HCT116 (cell line): ENCODE data around the gene PRCD. TPM values are rescaled to one million over a fixed set of nuclear protein-coding genes. Genes with fewer than 3 reads are reported as not detected.
"Not testable (repeated sequence)": the region's sequence is repeated elsewhere in the genome, so short reads cannot be mapped to it uniquely, and the experiment has no call there.

ENCODE experiments used
- ATAC-seq: fragments of 200-7000 bp; cut with Tn5 transposase; 2 replicates; pipeline ENCODE4 v1.9.1; 2020; ENCODE audit warnings: mild to moderate bottlenecking, moderate library complexity
- BruUV-seq: library from RNA; stranded (reverse); fragments of 400-500 nt; replicated peaks from 2 replicates; lab custom pipeline; 2021; lab: Mats Ljungman, UMichigan
- CTCF ChIA-PET: fragments of 300-600 bp; sonication (Branson Sonifier 250); formaldehyde crosslinking; loops from one replicate; lab custom pipeline; 2021; ENCODE audit warnings: antibody characterized with exemption; lab: Charles Lee
- POLR2A ChIA-PET: fragments of 300-600, 350-600 bp; sonication (Branson Sonifier 250); formaldehyde crosslinking; loops from one replicate; lab custom pipeline; 2021; ENCODE audit warnings: antibody characterized with exemption; lab: Charles Lee
- RAD21 ChIA-PET, 2 experiments: fragments of 300-600 bp; sonication (Branson Sonifier 250); formaldehyde crosslinking; loops; one replicate each; lab custom pipeline; 2023; ENCODE audit warnings: low total read pairs in 2 of 2; ENCODE audit not compliant: uncharacterized antibody in 2 of 2, unreplicated experiment in 2 of 2, low non-redundant PET in 1 of 2; lab: Charles Lee
- DNase-seq: peaks from one replicate; pipeline ENCODE4 v3.0.0-alpha.2; 2010; ENCODE audit warnings: low read depth, low spot score
- H2AFZ ChIP-seq: fragments of 200-600 bp; shearing (Covaris generic), sonication (generic); 2 replicates; pipeline ENCODE4 v1.6.1; 2017; ENCODE audit warnings: low read depth, mixed run types, mixed read lengths, antibody characterized with exemption, low read length; ENCODE audit not compliant: poor library complexity, severe bottlenecking
- H3K27ac ChIP-seq: 2 replicates; pipeline ENCODE4 v1.5.1; 2012; ENCODE audit warnings: low read depth, low read length
- H3K27me3 ChIP-seq: fragments of 200-600 bp; sonication (generic); 2 replicates; pipeline ENCODE4 v1.6.1; 2016; ENCODE audit warnings: mixed run types, low read length, mixed read lengths; ENCODE audit not compliant: insufficient read depth
- H3K36me3 ChIP-seq, 2 experiments: fragments of 200-500 bp in 1 of 2; fragments of 200-600 bp in 1 of 2; sonication (Bioruptor generic) in 1 of 2; sonication (generic) in 1 of 2; 2 replicates each; pipeline versions ENCODE4 v1.5.1 to v1.6.1; 2014 to 2016; ENCODE audit warnings: low read length in 2 of 2, inconsistent platforms in 1 of 2, mixed read lengths in 1 of 2, mixed run types in 1 of 2; ENCODE audit not compliant: insufficient read depth in 2 of 2, control insufficient read depth in 1 of 2
- H3K4me1 ChIP-seq, 2 experiments: fragments of 200-600 bp in 1 of 2; sonication (generic) in 1 of 2; 2 replicates each; pipeline versions ENCODE4 v1.5.1 to v1.6.1; 2012 to 2017; ENCODE audit warnings: low read length in 2 of 2, inconsistent platforms in 1 of 2, mild to moderate bottlenecking in 1 of 2, mixed read lengths in 1 of 2, mixed run types in 1 of 2, moderate library complexity in 1 of 2; ENCODE audit not compliant: insufficient read depth in 2 of 2, control insufficient read depth in 1 of 2
- H3K4me2 ChIP-seq: fragments of 200-600 bp; sonication (generic); 2 replicates; pipeline ENCODE4 v1.6.1; 2017; ENCODE audit warnings: mixed run types, low read length, mixed read lengths
- H3K4me3 ChIP-seq, 2 experiments: fragments of 200-600 bp in 1 of 2; sonication (generic) in 1 of 2; replicated peaks in 1 of 2; 2 replicates each; pipeline ENCODE4 v1.5.1; 2011 to 2016; ENCODE audit warnings: low read length in 2 of 2, control low read depth in 1 of 2, low read depth in 1 of 2, mild to moderate bottlenecking in 1 of 2, mixed read lengths in 1 of 2, mixed run types in 1 of 2
- H3K79me2 ChIP-seq: fragments of 200-600 bp; sonication (generic); 2 replicates; pipeline ENCODE4 v1.6.1; 2017; ENCODE audit warnings: mild to moderate bottlenecking, mixed run types, low read length, moderate library complexity, mixed read lengths; ENCODE audit not compliant: insufficient read depth
- H3K9ac ChIP-seq: fragments of 200-600 bp; sonication (generic); 2 replicates; pipeline ENCODE4 v1.6.1; 2016; ENCODE audit warnings: low read length, mixed read lengths
- H3K9me2 ChIP-seq: fragments of 200-600 bp; sonication (generic), shearing (Covaris generic); 2 replicates; pipeline ENCODE4 v1.6.1; 2017; ENCODE audit warnings: mixed run types, mild to moderate bottlenecking, moderate library complexity; ENCODE audit not compliant: insufficient read depth
- H3K9me3 ChIP-seq, 2 experiments: fragments of 200-500 bp in 1 of 2; fragments of 200-600 bp in 1 of 2; sonication (Bioruptor generic) in 1 of 2; sonication (generic) in 1 of 2; 2 replicates each; pipeline ENCODE4 v1.6.1; 2014 to 2017; ENCODE audit warnings: low read length in 2 of 2, mixed read lengths in 2 of 2, inconsistent platforms in 1 of 2, low read depth in 1 of 2, mild to moderate bottlenecking in 1 of 2, mixed run types in 1 of 2, moderate library complexity in 1 of 2; ENCODE audit not compliant: control insufficient read depth in 1 of 2, insufficient read depth in 1 of 2
- H4K20me1 ChIP-seq: fragments of 200-600 bp; sonication (generic), shearing (Covaris generic); 2 replicates; pipeline ENCODE4 v1.6.1; 2017; ENCODE audit warnings: mixed run types, mild to moderate bottlenecking, moderate library complexity; ENCODE audit not compliant: insufficient read depth
- POLR2AphosphoS5 ChIP-seq: IDR thresholded peaks from 2 replicates; pipeline ENCODE4 v1.6.1; 2011; ENCODE audit warnings: mild to moderate bottlenecking, low read depth, low read length, moderate library complexity
- SIN3A ChIP-seq: IDR thresholded peaks from 2 replicates; pipeline ENCODE4 v1.6.1; 2012; ENCODE audit warnings: low read depth
- TCF7L2 ChIP-seq: IDR thresholded peaks from 2 replicates; pipeline ENCODE4 v1.7.0; 2011; ENCODE audit warnings: borderline replicate concordance, inconsistent platforms; ENCODE audit not compliant: insufficient read depth, insufficient read length; ENCODE audit errors: extremely low read depth
- intact Hi-C: fragments of 100-400 bp; cut with micrococcal nuclease; formaldehyde crosslinking; loops from 2 replicates; pipeline ENCODE4 v1.10.0; 2022
- total RNA-seq: library from RNA; stranded (reverse); gene quantifications from one replicate; pipeline ENCODE4 v1.2.1, GENCODE V29; 2021; ENCODE audit not compliant: unreplicated experiment

PRCD gene
- total RNA-seq, 1 experiment from 2014 or later: not detected

- Histone ChIP-seq H3K4me2 (no peak overlapping the region), H3K27me3 (no peaks in the 10 kb centered on the region), H3K9me2 (no peaks in the 10 kb centered on the region), H2AFZ (no peak overlapping the region), H3K4me3 (no peak overlapping the region), H3K36me3 (no peaks in the 10 kb centered on the region)
- ATAC-seq: no peak
- RAD21 ChIA-PET: no interaction called here
- intact Hi-C loops: no loop called here
- TF ChIP-seq SIN3A (no peak), TCF7L2 (no peak), POLR2AphosphoS5 (no peak)
- TF ChIP-seq, all 23 proteins: peak for 0
- BruUV-seq: no TSS peak
- no peak overlapping the region for H3K9ac ChIP-seq
- H3K9me3 ChIP-seq: no peaks in the 10 kb centered on the region
- H4K20me1 ChIP-seq: no peaks in the 10 kb centered on the region
- no peak for DNase-seq
- ChIA-PET CTCF (no interaction called here), POLR2A (interaction anchor here (0.7 to 1.9 kb wide), 2 partner anchors 25 to 138 kb away, joined by 5 to 6 read pairs; no protein-coding TSS in a partner anchor)
- peaks cover 10 to 21% of the 10 kb centered on the region in 2 experiments; a peak in 3 of 4 replicates for H3K4me1 ChIP-seq
- H3K27ac ChIP-seq: no peak overlapping the region
- no peaks in the 10 kb centered on the region for H3K79me2 ChIP-seq
These were observed 7.7 kb upstream of the PRCD start for GRCh38 chr17:76532072-76532651.

- RAD21 ChIA-PET, ATAC-seq, DNase-seq, H3K4me3 ChIP-seq, H3K9me2 ChIP-seq, H3K27me3 ChIP-seq, H3K4me2 ChIP-seq, H3K9me3 ChIP-seq, H3K36me3 ChIP-seq, intact Hi-C loops, BruUV-seq, CTCF ChIA-PET, H3K9ac ChIP-seq, H4K20me1 ChIP-seq, H3K27ac ChIP-seq, H3K79me2 ChIP-seq, H2AFZ ChIP-seq: not testable (repeated sequence)
- H3K4me1 ChIP-seq: peaks cover 10 to 18% of the 10 kb centered on the region in 2 experiments; a peak in 3 of 4 replicates
- POLR2A ChIA-PET: interaction anchor here (1.9 kb wide), 1 partner anchor 24 kb away, joined by 5 read pairs; no protein-coding TSS in a partner anchor
These were observed 6.0 kb upstream of the PRCD start for GRCh38 chr17:76533640-76534359.
